SK-N-MC (cell line): ENCODE measurements around the gene KDM5C.

ENCODE experiments used
- EZH2 ChIP-seq: fragments of 200-600 bp; sonication (generic); IDR thresholded peaks from one replicate; pipeline ENCODE4 v1.6.1; 2017; ENCODE audit warnings: antibody characterized with exemption
- FOXP2 ChIP-seq: optimal IDR thresholded peaks from 2 replicates; pipeline ENCODE3; 2011; ENCODE audit warnings: mild to moderate bottlenecking, moderate library complexity; ENCODE audit not compliant: insufficient read depth; ENCODE audit errors: extremely low read length, control extremely low read depth
- POLR2AphosphoS5 ChIP-seq: IDR thresholded peaks from 2 replicates; pipeline ENCODE4 v1.6.1; 2012; ENCODE audit warnings: mild to moderate bottlenecking, low read depth, low read length, borderline replicate concordance

GRCh38 chrX:53244610-53245009 is 19.6 kb upstream of the KDM5C start:
- TF ChIP-seq EZH2: no peak
- TF ChIP-seq POLR2AphosphoS5: no peak
- no peak for TF ChIP-seq FOXP2
